VCaP (cell line): ENCODE data around the gene RBP3.
A peak's percentile ranks its signal among the peaks of the same experiment; 100 is the strongest.

Experiments used
- H3K27ac ChIP-seq: fragments of 450-650 bp; 2 replicates; pipeline ENCODE4 v1.5.1; 2017
- CTCF ChIP-seq: fragments of 450-650 bp; conservative IDR thresholded peaks from 2 replicates; pipeline ENCODE4 v1.5.1; 2017; ENCODE audit warnings: mild to moderate bottlenecking, moderate library complexity

Gene RBP3

GRCh38 chr10:47348138-47348651 lies at the start of gene RBP3:
TSS of gene RBP3 (plus strand) at chr10:47348363. CDS start at chr10:47348485, 122 bp downstream.
- TF ChIP-seq CTCF, result no peak
- no peak within 1 kb of the TSS for H3K27ac ChIP-seq

- no peak overlapping the region for H3K27ac ChIP-seq
- TF ChIP-seq CTCF, result no peak
Observed at GRCh38 chr10:47298715-47299114, 49.4 kb upstream of the RBP3 start.

GRCh38 chr10:47299611-47300428 lies 48.3 kb upstream of the RBP3 start, which contains the start of gene GDF10:
TSS of gene GDF10 (plus strand) at chr10:47300197. CDS start at chr10:47300652, 455 bp downstream.
- no peak within 1 kb of the TSS for H3K27ac ChIP-seq
- TF ChIP-seq CTCF, result no peak

- TF ChIP-seq CTCF, result peak; percentile 20; the same call in 1 of the 2 replicates
- no peak overlapping the region for H3K27ac ChIP-seq
Observed at GRCh38 chr10:47300429-47300931, 47.7 kb upstream of the RBP3 start.

- no peak for TF ChIP-seq CTCF
- no peak overlapping the region for H3K27ac ChIP-seq
Observed at GRCh38 chr10:47301833-47302232, 46.3 kb upstream of the RBP3 start.

GRCh38 chr10:47303105-47303504 lies 45.1 kb upstream of the RBP3 start:
- TF ChIP-seq CTCF, result no peak

GRCh38 chr10:47303866-47304265 lies 44.3 kb upstream of the RBP3 start:
- H3K27ac ChIP-seq, result no peak overlapping the region
- no peak for TF ChIP-seq CTCF

More at GRCh38 chr10:47303105-47303504, 45.1 kb upstream of the RBP3 start:
- H3K27ac ChIP-seq, result no peak overlapping the region
